CD4-positive, alpha-beta T cell treated with Interleukin-1 beta for 1 hour (primary cell): Measurements from ENCODE around the gene TMPRSS6.
"Not testable (repeated sequence)": the region's sequence is repeated elsewhere in the genome, so short reads cannot be mapped to it uniquely, and the experiment has no call there.

Experiments
- DNase-seq, 2 donors: peaks; one replicate each; pipeline ENCODE4 v3.0.0-alpha.2; 2020 to 2022

TMPRSS6 gene

DNA sequence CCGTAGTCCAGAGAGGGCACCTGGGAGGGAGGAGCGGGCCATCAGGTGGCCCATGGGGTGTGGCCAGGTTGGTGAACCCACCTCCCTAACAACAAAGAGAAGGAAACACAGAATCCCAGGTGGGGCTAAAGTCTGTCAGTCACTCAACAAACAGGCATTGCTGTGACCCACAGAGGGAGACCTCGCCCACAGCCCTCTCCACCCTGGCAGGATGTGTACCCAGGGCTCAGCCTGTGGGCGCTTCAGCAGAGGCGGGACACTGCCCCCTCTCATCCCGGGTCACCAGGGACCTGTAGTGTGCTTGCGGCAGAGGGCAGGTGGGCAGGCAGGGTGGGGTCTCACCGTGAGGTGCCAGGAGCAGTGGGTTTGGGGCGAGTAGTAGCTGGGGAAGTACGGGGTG, 25.1 kb downstream of the TMPRSS6 start:
- DNase-seq: no peak

DNA sequence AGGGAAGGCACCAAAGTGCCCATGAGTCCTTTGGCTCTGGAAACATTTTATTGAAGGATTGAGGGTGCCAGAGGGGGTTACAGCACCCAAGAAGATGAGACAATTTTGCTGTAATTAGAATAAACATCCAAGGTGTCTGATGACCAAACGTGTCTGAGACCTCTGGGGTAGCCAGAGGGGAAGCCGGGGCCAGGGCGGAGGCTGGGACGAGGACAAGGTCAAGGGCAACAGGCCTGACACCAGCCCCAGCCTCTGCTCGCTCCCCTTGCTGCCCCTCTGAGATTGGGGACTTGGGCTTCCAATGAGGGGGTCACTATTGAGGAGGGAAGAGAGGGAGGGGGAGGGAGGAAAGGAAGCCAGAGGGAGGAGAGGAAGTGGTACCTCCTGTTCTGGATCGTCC, 25.6 kb downstream of the TMPRSS6 start:
- DNase-seq: no peak

DNA sequence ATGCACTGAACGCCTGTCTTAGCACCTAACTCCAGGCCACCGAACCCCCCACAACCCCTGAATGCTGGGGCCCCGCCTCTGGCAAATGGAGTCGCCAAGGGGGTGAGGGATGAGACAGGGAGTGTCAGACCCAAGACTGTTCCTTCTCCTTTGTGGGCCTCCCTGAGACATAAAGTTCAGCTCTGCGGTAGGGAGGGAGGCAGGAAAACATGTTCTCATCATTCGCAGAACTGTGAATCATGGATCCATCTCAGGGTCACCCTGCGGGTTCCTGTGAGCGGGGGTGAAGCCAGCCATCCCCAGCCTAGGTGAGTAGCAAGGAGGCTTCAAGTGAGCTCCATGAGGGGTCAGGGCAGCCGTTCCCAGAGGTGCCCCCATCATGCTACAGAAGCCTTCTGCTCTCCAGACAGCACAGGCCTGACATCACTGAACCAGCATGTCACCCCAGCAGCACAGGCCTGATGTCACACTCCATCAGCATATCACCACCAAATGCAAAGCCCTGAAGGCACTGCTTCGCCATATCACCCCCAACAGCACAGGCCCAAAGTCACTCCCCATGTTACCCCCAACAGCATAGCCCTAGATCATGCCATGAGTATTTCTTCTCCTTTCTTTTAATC, 27.2 kb downstream of the TMPRSS6 start:
- DNase-seq: no peak

DNA sequence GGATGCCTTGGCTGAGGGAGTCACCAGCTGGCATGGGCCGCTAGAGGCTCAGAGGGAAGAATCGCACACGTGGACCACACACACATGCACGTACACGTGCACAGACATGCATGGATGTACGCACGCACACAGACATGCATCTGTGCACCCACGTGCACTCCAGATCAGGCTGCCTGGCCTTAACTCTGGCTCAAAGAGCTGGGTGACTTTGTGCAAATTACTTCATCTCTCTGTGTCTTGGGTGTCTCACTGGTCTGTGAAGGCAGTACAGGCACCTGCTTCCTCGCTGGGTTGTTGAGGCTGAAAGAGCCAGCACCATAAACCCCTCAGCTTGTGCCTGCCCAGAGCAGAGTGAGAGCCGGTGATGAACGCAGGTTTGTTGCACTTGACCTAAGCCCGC, 28.7 kb downstream of the TMPRSS6 start:
- DNase-seq: no peak

DNA sequence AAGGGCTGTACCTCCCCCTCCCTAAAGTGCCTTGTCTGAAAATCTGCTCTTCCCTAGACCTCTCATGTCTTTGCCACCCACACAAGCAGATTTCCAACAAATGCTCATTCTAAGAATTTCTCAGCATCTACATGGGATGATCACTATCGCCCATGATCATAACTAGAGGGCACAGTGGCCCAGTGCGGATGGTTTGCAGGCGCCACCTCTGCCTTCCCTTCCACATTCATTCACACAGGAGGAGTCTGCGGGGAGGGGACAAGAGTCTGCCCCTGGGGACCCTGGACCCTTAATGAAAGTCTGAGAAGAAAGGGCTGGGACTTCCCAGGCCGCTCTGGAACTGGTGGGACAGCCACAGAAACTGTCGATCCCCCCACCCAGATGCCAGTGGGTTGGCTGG, 29.1 kb downstream of the TMPRSS6 start:
- no peak for DNase-seq

DNA sequence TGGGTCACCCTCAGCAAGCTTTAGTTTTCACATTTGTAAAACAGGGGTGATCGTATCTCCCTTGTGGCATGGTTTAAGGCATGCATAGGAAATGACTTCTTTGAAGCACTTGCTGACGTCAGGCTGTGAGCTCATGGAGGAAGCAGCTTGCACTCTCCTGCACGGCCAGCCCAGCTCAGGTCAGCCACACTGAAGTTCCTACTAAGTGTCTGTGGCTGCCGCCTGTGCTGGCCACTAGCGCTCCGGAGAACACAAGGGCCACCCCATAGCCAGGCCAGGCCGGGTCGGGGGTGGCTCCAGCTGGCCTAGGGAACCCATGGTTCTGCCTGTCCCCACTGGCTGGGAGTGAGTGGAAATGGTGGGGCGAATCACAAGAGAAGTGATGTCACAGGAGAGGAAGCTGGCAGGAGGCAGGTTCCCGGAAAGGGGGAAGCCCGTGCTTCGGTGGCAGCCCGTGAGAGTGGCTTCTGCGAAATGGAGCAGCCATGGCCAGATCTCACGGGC, 29.8 kb downstream of the TMPRSS6 start:
- peak; percentile 84 to 85 for DNase-seq

DNA sequence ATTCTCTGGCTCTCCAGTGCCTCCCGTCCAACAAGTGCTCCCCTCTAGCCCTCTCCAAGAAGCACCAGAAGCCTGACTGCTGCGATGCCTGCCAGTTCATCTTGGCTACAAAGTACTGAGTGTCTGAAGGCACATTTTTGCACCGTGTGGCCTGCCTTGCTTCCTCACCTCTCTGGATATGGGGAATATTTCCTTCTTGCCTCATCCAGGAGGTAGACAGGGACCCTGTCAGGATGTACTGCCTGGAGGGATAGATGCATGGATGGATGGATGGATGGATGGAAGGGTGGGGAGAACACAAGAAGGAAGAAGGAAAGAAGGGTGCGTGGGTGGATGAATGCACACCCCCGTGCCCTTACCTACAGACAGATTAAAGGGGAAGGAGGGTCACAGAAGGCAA, 30.4 kb downstream of the TMPRSS6 start:
- DNase-seq: no peak

DNA sequence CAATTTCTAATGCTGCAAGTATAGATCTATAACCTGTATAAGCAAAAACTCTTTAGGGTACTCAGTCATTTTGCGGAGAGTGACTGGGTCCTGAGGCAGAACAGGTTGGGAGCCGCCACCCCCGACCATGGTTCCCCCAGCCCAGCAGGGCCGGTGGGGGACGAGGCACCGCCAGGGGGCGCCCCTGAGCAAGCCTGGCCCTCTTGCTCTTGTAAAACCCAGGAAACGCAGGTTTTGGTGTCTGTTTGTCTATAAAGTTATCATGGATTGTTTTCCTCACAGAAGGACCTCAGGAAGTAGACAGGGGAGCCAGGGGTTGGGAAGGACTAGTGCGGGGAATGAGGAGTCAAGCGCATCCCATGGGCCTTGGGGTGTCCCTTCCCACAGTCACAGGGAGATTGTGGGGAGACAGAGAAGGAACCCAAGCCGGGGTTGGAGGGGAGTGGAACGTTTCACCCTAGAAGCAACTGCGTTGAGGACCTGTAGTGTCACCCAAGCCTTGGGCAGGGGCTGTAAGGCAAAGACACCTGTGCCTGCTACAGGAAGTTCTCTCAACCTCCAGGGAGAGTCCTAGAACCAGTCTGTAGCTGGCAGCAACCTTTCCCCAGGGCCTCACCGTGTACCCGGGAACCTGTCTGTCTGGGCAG, 31.6 kb downstream of the TMPRSS6 start:
- DNase-seq: peak; percentile 76 to 83

DNA sequence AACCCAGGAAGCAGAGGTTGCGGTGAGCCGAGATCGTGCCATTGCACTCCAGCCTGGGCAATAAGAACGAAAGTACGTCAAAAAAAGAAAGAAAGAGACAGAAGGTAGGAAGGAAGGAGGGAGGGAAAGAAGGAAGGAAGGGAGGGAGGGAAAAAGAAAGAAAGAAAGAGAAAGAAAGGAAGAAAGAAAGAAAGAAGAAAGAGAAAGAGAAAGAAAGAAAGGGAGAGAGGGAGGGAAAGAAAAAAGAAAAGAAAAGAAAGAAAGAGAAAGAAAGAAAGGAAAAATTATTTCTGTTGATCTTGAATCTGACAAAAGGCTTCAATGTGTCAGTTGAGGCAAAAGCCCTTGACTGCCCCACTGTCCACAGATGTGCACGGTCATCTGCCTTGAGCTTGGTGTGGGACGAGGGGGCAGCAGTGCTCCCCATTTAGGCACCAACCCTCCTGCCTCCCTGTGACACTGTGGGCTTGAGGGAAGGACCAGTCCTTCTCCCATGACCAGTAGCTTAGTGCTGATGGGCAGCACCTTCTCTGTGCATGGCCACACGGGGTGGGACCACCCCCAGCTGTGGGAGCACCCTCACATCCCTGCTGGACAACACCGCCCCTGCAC, 33.6 kb downstream of the TMPRSS6 start:
- no peak for DNase-seq

DNA sequence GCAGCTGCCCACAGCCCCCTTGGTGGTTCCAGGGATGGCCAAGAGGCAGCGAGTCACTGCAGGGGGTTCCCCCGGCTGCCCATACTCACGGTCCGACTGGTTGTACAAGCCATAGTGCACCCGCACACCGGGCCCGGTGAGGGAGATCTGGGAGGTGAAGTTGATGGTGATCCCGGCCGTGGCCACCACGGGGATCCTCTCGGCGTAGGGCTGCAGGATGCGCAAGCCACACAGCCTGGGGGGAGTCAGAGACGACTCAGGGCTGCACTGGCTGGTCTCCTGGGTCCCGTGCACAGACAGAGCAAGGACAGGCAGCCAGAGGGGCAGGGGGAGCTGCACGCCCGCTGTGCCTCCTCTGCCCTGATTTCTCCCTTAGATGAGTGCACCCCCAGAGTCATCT, 34.5 kb downstream of the TMPRSS6 start:
- no peak for DNase-seq

DNA sequence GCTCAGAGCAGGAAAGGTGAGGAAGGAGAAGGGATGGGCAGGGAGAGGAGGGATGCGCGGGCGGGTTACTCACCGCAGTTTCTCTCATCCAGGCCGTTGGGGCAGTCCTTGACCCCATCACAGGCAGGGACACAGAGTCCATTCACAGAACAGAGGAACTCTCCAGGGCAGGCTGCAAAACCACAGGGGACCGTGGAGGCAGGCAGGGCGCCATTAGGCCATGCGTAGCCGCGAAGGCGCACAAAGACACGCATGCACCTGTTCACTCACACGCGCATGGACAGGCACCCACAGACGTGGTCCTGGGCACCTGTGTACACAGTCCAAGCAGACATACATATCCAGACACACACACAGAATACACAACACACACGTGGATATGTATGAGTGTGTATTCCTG, 35.0 kb downstream of the TMPRSS6 start:
- no peak for DNase-seq

DNA sequence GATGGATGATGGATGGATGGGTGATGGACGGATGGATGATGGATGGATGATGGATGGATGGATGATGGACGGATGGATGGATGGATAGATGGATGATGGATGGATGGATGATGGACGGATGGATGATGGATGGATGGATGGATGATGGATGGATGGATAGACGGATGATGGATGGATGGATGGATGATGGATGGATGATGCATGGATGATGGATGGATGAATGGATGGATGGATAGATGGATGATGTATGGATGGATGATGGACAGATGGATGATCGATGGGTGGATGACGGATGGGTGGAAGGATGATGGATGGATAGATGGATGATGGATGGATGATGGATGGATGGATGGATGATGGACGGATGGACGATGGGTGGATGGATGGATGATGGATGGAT, 36.8 kb downstream of the TMPRSS6 start:
- DNase-seq: no peak

DNA sequence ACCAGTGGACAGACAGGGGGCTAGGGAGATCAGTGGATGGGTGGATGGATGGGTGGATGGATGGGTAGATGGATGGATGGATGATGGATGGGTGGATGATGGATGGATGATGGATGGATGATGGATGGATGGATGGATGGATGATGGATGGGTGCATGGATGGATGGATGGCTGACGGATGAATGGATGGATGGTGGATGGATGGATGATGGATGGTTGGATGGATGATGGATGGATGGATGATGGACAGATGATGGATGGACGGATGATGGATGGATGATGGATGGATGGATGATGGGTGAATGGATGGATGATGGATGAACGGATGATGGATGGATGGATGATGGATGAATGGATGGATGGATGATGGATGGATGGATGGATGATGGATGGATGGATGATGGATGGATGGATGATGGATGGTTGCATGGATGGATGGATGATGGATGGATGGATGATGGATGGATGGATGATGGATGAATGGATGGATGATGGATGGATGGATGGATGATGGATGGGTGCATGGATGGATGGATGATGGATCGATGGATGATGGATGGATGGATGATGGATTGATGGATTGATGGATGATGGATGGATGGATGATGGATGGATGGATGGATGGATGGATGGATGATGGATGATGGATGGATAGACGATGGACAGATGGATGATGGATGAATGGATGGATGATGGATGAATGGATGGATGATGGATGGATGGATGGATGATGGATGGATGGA, 37.5 kb downstream of the TMPRSS6 start:
- not testable (repeated sequence) for DNase-seq

DNA sequence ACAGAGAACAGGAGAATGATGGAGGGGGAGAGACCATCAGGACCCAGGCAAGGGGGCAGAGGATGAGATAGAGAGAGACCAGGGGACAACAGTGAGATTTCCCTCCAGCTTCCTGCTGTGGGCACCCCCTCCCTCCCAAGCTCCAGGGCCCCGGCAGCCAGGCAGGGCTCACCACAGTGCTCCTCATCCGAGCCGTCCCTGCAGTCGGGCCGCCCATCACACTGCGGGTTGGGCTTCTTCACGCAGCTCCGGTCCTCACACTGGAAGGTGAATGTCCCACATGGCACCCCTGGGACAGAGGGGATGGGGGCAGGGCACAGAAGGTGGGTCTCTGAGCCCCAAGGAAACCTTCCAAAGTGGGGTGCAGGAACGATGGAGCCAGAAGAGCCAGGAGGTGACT, 38.8 kb downstream of the TMPRSS6 start:
- no peak for DNase-seq

DNA sequence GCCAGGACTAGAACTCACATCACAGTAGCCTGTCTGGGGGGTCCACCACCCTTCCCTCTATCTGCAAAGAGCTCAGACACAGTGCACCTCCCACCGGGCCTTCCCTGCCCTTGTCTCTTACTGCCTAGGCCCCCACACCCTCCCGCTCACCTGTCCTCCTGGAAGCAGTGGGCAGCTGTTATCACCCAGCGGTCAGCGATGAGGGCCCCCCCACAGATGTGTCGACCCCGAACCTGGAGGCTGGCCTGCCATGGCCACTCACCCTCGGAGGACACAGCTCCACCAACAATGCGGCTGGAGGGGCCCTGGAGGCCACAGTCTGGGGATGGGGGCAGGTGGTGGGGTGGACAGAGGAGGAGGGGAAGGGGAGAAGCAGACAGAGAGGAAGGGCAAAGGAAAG, 39.2 kb downstream of the TMPRSS6 start:
- no peak for DNase-seq

DNA sequence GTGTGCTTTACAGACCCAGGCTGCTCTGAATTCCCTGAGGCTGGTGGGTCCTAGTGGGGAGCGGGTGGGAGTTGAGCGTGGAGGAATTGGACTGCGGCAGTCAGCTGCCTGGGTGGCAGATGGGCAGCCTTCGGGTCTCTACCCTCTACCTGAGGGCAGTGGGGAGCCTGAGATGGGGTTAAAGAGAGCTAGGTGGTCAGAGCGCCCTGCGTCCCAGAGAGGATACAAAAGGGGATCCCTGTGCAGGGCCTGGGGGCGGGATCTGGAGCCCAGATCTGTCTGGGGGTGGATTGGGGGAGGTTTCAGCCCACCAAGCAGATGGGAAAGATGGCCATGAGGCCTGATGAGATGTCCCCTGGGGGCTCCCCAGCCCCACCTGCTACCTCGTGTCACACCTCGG, 39.8 kb downstream of the TMPRSS6 start:
- no peak for DNase-seq

DNA sequence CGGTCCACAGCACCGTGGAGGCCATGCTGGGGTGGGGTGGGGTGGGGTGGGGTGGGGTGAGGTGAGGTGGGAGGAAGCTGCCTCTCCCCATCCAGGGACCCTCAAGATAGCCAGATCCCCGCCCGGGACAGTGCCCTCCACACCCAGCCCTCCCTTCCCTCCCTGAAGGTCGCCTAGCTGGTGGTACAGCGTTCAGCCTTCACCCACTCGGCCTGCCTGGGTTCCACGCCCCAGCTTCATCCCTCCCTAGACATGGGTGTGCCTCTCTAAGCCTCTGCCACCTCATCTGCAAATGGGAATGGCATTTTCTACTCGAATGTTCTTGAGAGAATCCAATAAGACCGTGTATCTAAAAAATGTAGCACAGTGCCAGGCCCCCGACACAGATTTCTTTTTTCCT, 40.2 kb downstream of the TMPRSS6 start:
- DNase-seq: no peak

DNA sequence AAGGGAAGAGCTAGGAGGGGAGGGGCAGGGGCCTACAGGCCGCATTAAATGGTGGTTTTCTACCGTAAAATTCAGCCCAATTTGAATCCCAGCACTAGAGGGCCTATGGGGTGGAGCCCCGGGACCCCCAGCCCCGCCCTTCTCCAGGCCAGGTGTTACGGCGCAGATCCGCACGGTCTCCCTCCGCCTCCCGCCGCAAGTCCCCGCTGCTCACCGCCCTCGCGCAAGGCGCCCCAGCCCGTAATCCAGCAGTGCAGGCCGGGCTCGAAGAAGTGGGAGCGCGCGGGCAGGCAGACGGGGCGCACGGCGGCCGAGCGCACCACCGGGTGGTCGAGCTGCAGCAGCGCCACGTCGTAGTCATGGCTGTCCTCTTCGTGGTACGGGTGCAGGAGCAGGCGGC, 40.7 kb downstream of the TMPRSS6 start:
- DNase-seq: no peak

DNA sequence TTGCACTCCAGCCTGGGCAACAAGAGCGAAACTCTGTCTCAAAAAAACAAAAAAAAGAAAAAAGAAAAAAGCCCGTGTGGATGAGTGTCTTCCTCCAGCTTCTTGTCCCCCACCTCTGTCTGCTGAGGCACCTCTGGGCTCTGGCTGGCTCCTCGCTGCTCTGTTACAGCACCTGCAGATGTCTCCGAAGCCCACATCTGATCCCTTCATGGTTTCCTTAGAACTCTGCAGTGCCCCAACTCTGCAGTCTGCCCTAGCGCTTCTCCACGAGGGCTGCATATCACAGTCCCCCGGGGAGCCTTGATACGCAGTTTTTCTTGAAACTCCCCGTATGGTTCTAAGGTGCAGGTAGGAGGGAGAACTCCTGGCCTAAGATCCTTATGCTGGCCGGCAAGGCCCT, 42.1 kb downstream of the TMPRSS6 start:
- no peak for DNase-seq

DNA sequence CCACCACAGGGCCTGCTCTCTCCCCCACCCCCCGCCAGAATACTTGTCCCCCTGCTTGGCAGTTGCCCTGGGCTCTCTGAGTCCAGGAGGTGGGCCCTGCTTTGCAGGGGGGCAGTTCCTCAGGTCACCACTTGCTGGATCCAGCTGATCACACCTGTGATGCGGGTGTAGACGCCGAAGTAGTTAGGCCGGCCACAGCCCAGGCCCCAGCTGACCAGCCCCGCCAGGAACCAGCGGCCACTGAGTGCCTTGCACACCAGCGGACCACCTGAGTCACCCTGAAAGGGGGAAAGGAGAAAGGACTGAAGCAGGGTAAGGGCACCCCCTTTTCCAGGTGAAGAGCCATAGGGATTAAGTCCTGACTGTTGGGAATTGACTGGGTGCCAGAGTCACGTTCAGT, 43.6 kb downstream of the TMPRSS6 start:
- no peak for DNase-seq

DNA sequence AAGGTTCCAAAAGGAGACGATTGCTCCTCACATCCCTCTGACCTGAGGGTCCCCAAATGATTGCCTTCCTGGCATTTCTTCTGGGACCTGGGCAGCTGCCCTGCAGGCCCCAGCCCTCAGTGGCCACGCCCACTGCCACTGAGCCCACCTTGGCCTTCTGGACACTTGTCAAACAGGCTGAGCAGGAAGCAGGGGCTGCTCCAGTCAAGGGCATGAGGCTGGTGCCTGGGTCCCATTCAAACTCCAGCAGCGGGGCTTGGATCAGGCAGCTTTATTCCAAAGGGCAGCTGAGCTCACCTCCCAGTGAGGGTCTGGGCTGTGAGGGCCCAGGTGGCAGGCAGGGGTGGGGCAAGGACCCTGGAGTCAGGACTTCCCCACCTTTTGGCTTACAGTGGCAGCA, 44.3 kb downstream of the TMPRSS6 start:
- DNase-seq: no peak

DNA sequence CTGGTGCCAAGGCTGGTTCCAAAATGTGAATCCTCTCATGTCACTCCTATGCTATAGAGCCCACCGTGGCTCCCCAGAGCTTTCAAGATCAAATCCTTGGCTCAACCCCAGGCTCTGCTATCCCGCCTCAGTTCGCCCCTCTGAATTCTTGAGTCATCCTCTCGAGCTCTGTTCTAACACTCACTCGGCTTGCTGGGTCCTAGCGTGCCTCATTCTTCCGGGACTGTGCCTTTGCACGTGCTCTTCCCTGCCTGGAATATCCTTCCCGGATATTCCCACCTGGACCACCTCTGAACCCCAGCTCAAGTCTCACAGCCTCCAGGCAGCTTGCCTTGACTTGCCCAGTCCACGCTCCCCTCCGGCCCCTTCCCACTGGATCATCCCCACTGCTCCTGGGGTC, 45.0 kb downstream of the TMPRSS6 start:
- no peak for DNase-seq
